Measurements from ENCODE around the gene MTA1. TPM values are rescaled to one million over a fixed set of nuclear protein-coding genes. Genes with fewer than 3 reads are reported as not detected.

MTA1 gene
- 100 to 1,000 TPM; 154 to 166 (median 154) TPM for total RNA-seq

DNA sequence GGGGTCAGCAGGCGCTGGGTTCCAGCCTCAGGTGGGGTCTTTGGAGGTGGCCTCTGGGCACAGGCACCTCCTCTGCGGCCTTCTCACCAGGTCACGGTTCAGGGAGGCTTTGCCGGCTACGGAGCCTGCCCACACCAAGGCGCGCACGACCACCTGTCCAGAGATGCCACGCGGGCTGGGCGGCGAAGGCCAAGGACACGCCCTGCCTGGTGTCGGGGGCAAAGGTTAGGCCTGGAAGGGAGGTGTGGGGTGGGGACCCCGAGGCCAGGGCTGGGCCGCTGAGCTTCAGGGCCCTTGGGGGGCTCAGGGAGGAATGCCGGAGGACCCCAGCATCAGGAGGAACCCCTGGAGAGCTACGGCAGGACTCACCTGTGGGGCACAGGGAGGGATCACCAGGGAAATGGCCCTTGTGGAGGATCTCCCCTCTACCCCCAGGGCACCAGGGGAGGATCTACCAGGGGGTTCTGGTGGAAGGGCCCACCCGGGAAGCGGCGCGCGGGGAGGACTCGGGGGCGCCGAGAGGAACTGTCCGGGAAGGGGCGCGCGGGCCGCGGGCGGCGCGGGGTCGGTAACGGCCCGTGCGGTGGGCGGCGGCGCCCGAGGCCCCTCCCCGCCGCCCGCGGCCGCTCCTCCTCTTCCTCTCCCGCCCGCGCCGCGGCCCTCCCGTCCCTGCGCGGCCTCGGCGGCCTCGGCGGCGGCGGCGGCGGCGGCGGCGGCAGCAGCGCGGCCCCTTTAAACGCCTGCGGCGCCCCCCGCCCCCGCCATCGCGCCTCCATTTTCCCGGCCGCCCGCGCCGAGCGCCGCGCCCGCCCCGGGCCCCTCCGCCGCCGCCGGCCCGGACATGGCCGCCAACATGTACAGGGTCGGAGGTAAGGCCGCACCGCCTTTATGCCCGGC lies at the start of gene MTA1:
MTA1 (plus strand) TSS at position 633 of the 897 bp plus-strand sequence; CDS start at position 842, 209 bp downstream.
- Mint-ChIP-seq H3K4me3 (peak within 1 kb of the TSS; percentile 90), H3K4me1 (ENCODE audit: low read depth) (peaks cover 29% of the 10 kb centered on the region), H3K36me3 (ENCODE audit: insufficient read depth) (no peaks in the 10 kb centered on the region), H3K27me3 (ENCODE audit: low read depth) (peaks cover 2% of the 10 kb centered on the region), H3K9me3 (no peaks in the 10 kb centered on the region)
- DNase-seq (peak; percentile 41), ATAC-seq (peak; percentile 63 to 64)

DNA sequence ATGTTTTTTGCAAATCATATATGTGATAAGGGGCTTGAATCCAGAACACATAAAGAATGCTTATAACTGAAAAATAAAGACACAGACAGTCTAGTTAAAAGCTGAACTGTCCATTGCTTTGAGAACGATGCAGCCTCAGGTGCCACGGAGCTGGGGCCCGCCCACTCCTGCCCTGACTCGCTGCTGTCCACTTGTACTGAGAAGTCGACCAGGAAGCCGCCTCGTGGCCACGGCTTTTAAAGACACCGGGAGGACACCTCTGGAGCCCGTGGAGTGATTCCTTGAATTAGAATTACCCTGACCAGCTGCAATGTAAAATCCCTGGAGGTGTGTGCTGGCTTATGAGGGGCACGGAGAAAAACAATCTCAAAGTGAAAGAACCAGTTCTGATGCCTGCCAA lies 45.2 kb upstream of the MTA1 start:
- Mint-ChIP-seq H3K27me3 (ENCODE audit: low read depth) (no peaks in the 10 kb centered on the region), H3K36me3 (ENCODE audit: insufficient read depth) (peaks cover 1% of the 10 kb centered on the region), H3K4me1 (ENCODE audit: low read depth) (peaks cover 12% of the 10 kb centered on the region), H3K4me3 (no peak overlapping the region), H3K9me3 (no peaks in the 10 kb centered on the region)
- DNase-seq (no peak), ATAC-seq (no peak)

GRCh38 chr14:105375635-105376057 lies 44.0 kb upstream of the MTA1 start:
- no peaks in the 10 kb centered on the region for H3K9me3 Mint-ChIP-seq
- peaks cover under 1% of the 10 kb centered on the region for H3K36me3 Mint-ChIP-seq (ENCODE audit: insufficient read depth)
- H3K4me1 Mint-ChIP-seq (ENCODE audit: low read depth): peaks cover 12% of the 10 kb centered on the region
- no peaks in the 10 kb centered on the region for H3K27me3 Mint-ChIP-seq (ENCODE audit: low read depth)
- DNase-seq (no peak), ATAC-seq (peak; percentile 64 to 70)
- H3K4me3 Mint-ChIP-seq: no peak overlapping the region

GRCh38 chr14:105376521-105377440 lies 42.8 kb upstream of the MTA1 start:
- Mint-ChIP-seq H3K36me3 (ENCODE audit: insufficient read depth) (no peaks in the 10 kb centered on the region), H3K9me3 (no peaks in the 10 kb centered on the region), H3K4me3 (no peak overlapping the region), H3K27me3 (ENCODE audit: low read depth) (no peaks in the 10 kb centered on the region), H3K4me1 (ENCODE audit: low read depth) (peaks cover 9% of the 10 kb centered on the region)
- ATAC-seq (no peak), DNase-seq (no peak)

- no peak for ATAC-seq
- no peak for DNase-seq
- Mint-ChIP-seq H3K27me3 (ENCODE audit: low read depth) (no peaks in the 10 kb centered on the region), H3K36me3 (ENCODE audit: insufficient read depth) (no peaks in the 10 kb centered on the region), H3K9me3 (no peaks in the 10 kb centered on the region), H3K4me3 (no peak overlapping the region), H3K4me1 (ENCODE audit: low read depth) (peaks cover 9% of the 10 kb centered on the region)
Measured at GRCh38 chr14:105377555-105378182, 42.0 kb upstream of the MTA1 start.

GRCh38 chr14:105378199-105378598 lies 41.4 kb upstream of the MTA1 start:
- no peaks in the 10 kb centered on the region for H3K27me3 Mint-ChIP-seq (ENCODE audit: low read depth)
- no peak overlapping the region for H3K4me3 Mint-ChIP-seq
- H3K9me3 Mint-ChIP-seq: no peaks in the 10 kb centered on the region
- peaks cover 9% of the 10 kb centered on the region for H3K4me1 Mint-ChIP-seq (ENCODE audit: low read depth)
- DNase-seq: no peak
- no peak for ATAC-seq
- H3K36me3 Mint-ChIP-seq (ENCODE audit: insufficient read depth): no peaks in the 10 kb centered on the region

DNA sequence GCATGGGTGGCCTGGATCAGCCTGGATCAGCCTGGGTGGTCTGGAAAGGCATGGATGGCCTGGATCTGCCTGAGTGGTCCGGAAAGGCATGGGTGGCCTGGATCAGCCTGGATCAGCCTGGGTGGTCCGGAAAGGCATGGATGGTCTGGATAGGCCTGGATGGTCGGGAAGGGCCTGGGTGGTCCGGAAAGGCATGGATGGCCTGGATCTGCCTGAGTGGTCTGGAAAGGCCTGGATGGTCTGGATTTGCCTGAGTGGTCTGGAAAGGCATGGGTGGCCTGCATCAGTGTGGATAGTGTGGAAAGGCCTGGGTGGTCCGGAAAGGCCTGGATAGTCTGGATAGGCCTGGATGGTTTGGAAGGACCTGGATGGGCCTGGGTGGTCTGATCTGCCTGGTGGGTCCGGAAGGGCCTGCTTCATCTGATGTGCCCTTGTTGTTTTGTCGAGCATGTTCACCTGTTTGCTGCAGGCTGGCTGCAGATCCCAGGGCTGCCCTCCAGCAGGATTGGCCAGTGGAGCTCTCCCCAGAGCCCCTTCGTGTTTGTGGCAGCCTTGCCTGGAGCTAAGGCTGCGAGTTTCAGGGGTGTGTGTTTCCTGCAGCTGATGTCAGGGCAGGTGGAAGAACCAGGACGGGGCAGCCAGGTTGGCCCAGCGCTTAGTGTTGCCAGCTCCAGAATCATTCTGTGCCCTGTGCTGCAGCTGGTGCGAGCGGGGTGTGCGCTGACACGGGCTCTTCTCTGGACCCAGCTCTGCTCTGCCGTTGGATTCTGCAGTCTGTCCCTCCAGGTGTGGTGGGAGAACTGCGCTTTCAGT lies 40.5 kb upstream of the MTA1 start:
- Mint-ChIP-seq H3K27me3 (ENCODE audit: low read depth) (no peaks in the 10 kb centered on the region), H3K4me1 (ENCODE audit: low read depth) (peaks cover 9% of the 10 kb centered on the region), H3K4me3 (no peak overlapping the region), H3K9me3 (no peaks in the 10 kb centered on the region), H3K36me3 (ENCODE audit: insufficient read depth) (no peaks in the 10 kb centered on the region)
- DNase-seq (no peak), ATAC-seq (no peak)

GRCh38 chr14:105379946-105380345 lies 39.7 kb upstream of the MTA1 start:
- ATAC-seq (no peak), DNase-seq (no peak)
- Mint-ChIP-seq H3K36me3 (ENCODE audit: insufficient read depth) (no peaks in the 10 kb centered on the region), H3K4me1 (ENCODE audit: low read depth) (peaks cover 9% of the 10 kb centered on the region), H3K27me3 (ENCODE audit: low read depth) (no peaks in the 10 kb centered on the region), H3K4me3 (no peak overlapping the region), H3K9me3 (no peaks in the 10 kb centered on the region)

DNA sequence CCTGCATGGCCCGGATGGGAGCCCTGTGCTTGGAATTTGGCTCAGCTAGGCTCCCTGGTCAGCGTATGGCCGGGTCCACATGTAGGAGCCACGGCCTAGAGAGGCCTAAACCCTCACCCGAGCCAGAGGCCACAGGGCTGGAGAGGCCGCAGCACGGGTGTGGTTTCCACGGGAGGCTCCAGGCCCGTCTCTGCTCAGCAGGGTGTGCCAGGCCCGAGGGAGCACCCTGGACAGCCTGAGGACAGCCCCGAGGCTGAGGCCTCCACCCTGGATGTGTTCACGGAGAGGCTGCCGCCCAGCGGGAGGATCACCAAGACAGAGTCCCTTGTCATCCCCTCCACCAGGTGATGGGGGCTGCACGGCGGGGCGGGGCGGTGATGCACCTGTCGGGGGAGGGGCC lies 38.9 kb upstream of the MTA1 start:
- Mint-ChIP-seq H3K36me3 (ENCODE audit: insufficient read depth) (no peaks in the 10 kb centered on the region), H3K4me1 (ENCODE audit: low read depth) (peaks cover 4% of the 10 kb centered on the region), H3K27me3 (ENCODE audit: low read depth) (no peaks in the 10 kb centered on the region), H3K4me3 (no peak overlapping the region), H3K9me3 (no peaks in the 10 kb centered on the region)
- DNase-seq (no peak), ATAC-seq (no peak)

GRCh38 chr14:105381446-105382342 lies 37.9 kb upstream of the MTA1 start:
- H3K36me3 Mint-ChIP-seq (ENCODE audit: insufficient read depth): no peaks in the 10 kb centered on the region
- ATAC-seq (no peak), DNase-seq (no peak)
- no peaks in the 10 kb centered on the region for H3K9me3 Mint-ChIP-seq
- no peak overlapping the region for H3K4me3 Mint-ChIP-seq
- H3K4me1 Mint-ChIP-seq (ENCODE audit: low read depth): no peaks in the 10 kb centered on the region
- H3K27me3 Mint-ChIP-seq (ENCODE audit: low read depth): no peaks in the 10 kb centered on the region

DNA sequence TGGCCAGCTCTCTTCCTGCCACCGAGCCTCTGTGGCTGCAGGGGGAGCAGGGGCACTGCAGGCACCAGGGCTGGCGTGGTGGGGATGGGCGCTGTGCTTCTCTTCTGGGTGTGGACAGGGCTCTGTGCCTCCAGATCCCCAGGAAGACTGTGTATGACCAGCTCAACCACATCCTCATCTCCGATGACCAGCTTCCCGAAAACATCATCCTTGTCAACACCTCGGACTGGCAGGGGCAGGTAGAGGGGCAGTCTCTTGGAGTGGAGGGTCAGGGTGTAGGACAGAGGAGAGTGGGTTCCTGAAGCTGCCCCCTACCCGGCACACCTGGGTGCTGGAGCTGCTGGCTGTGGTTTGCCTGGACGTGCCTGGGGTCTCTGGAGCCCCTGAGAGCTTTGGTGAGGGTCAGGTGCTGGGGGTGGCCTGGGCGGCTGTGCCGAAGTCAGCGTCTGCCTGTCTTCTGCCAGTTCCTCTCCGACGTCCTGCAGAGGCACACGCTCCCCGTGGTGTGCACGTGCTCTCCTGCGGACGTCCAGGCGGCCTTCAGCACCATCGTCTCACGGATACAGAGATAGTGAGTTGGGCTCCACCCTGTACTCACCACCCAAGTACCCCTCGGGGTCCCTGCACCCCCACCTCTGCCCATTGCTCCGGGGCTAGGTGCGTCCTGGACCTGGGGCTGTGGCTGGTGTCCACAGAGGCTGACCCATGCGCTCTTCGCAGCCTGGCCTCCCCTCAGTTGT lies 37.1 kb upstream of the MTA1 start:
- H3K36me3 Mint-ChIP-seq (ENCODE audit: insufficient read depth): no peaks in the 10 kb centered on the region
- no peaks in the 10 kb centered on the region for H3K9me3 Mint-ChIP-seq
- no peaks in the 10 kb centered on the region for H3K27me3 Mint-ChIP-seq (ENCODE audit: low read depth)
- ATAC-seq: no peak
- no peaks in the 10 kb centered on the region for H3K4me1 Mint-ChIP-seq (ENCODE audit: low read depth)
- H3K4me3 Mint-ChIP-seq: no peak overlapping the region
- DNase-seq: no peak

GRCh38 chr14:105383083-105383730 lies 36.4 kb upstream of the MTA1 start:
- no peaks in the 10 kb centered on the region for H3K27me3 Mint-ChIP-seq (ENCODE audit: low read depth)
- ATAC-seq: no peak

More at GRCh38 chr14:105383083-105383730, 36.4 kb upstream of the MTA1 start:
- Mint-ChIP-seq H3K4me3 (no peak overlapping the region), H3K9me3 (no peaks in the 10 kb centered on the region), H3K4me1 (ENCODE audit: low read depth) (no peaks in the 10 kb centered on the region), H3K36me3 (ENCODE audit: insufficient read depth) (no peaks in the 10 kb centered on the region)
- no peak for DNase-seq
